ENCODE results near the gene RAPGEF6.

RAPGEF6 gene

DNA sequence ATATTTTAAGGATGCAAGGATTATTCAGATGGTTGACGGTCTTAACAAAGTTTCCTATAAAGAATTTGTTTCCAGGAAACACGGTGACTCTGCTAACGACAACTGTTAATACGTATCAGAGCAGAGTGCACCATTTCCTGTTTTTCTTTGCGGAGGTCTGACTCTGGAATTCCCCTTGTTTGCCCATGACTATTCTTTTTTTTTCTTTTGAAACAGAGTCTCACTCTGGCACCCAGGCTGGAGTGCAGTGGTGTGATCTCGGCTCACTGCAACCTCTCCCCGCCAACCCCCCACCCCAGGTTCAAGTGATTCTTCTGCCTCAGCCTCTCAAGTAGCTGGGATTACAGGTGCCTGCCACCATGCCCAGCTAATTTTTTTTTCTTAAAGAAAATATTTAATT is 255.3 kb downstream of the RAPGEF6 start (continued):
- TF ChIP-seq RBAK (tag by site-specific recombination; IDR thresholded peaks at IDR 0.05) (no peak), SP2 (tag by site-specific recombination; IDR thresholded peaks at IDR 0.05) (no peak), ZNF692 (tag by site-specific recombination; IDR thresholded peaks at IDR 0.05) (no peak)

DNA sequence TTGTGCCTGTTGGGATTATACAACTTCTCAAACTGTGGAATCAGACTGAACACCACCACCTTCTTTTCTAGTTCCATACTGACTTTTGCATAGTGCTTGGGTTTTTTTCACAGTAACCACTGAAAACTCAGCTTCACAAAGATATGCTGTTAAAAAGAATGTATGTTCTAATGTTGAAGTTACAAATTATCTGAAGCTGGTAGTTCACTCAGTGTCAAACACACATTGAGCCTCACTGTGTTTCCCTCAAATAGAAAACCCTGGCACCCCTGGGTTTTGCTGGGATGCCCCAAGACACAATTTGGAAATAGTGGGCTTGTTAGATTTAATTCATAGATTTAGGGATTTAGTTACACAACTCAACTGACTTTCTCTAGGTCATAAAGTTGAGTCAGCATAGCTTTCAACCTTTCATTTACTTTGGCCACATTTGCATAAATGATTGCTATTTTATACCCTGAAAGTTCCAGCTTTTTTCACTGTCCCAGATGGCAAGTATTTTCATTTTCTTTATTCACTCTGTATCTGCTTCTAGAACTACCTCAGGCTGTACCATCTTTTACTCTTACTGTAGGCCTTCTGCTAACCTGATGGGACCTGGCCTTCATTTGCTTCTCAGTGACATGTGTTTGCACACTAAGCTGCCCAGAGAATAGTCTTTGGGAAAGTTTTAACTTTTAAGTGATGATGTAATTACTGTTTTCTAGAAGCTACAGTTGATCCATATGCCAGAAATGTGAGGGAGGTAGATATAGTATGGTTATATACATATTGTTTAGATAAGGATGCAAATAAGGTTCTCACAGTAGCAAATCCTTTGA is 256.1 kb downstream of the RAPGEF6 start:
- POLR2A ChIA-PET, result no interaction called here
- no peak for TF ChIP-seq ZNF549 (tag by site-specific recombination; IDR thresholded peaks at IDR 0.05)
- peak; percentile 28; the same call in 1 of the 2 replicates for TF ChIP-seq ATF2 (tag by site-specific recombination; IDR thresholded peaks at IDR 0.05; ENCODE audit: low read depth)
- TF ChIP-seq, protein P1, sequence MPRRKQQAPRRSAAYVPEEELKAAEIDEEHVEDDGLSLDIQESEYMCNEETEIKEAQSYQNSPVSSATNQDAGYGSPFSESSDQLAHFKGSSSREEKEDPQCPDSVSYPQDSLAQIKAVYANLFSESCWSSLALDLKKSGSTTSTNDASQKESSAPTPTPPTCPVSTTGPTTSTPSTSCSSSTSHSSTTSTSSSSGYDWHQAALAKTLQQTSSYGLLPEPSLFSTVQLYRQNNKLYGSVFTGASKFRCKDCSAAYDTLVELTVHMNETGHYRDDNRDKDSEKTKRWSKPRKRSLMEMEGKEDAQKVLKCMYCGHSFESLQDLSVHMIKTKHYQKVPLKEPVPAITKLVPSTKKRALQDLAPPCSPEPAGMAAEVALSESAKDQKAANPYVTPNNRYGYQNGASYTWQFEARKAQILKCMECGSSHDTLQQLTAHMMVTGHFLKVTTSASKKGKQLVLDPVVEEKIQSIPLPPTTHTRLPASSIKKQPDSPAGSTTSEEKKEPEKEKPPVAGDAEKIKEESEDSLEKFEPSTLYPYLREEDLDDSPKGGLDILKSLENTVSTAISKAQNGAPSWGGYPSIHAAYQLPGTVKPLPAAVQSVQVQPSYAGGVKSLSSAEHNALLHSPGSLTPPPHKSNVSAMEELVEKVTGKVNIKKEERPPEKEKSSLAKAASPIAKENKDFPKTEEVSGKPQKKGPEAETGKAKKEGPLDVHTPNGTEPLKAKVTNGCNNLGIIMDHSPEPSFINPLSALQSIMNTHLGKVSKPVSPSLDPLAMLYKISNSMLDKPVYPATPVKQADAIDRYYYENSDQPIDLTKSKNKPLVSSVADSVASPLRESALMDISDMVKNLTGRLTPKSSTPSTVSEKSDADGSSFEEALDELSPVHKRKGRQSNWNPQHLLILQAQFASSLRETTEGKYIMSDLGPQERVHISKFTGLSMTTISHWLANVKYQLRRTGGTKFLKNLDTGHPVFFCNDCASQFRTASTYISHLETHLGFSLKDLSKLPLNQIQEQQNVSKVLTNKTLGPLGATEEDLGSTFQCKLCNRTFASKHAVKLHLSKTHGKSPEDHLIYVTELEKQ (tag by site-specific recombination; IDR thresholded peaks at IDR 0.05; ENCODE audit: borderline replicate concordance), result no peak
- CTCF ChIA-PET, result interaction anchor here (0.6 kb wide), 1 partner anchor 1274 kb away, joined by 3 read pairs; no protein-coding TSS in a partner anchor
- no peak overlapping the region for H3K27ac ChIP-seq (ENCODE audit: extremely low read depth, low read depth, low read length)
- peaks cover 3% of the 10 kb centered on the region; the same call in 1 of the 2 replicates for H3K4me1 ChIP-seq (ENCODE audit: control insufficient read depth, insufficient read depth, low read length)
- H3K4me3 ChIP-seq (ENCODE audit: low read depth, low read length), result no peak overlapping the region
- H3K9me3 ChIP-seq (ENCODE audit: control insufficient read depth, insufficient read depth, low read depth, low read length), result no peaks in the 10 kb centered on the region
- H3K36me3 ChIP-seq (ENCODE audit: control insufficient read depth in 2 of 2, insufficient read depth in 1 of 2, low read length in 2 of 2), result no peaks in the 10 kb centered on the region

DNA sequence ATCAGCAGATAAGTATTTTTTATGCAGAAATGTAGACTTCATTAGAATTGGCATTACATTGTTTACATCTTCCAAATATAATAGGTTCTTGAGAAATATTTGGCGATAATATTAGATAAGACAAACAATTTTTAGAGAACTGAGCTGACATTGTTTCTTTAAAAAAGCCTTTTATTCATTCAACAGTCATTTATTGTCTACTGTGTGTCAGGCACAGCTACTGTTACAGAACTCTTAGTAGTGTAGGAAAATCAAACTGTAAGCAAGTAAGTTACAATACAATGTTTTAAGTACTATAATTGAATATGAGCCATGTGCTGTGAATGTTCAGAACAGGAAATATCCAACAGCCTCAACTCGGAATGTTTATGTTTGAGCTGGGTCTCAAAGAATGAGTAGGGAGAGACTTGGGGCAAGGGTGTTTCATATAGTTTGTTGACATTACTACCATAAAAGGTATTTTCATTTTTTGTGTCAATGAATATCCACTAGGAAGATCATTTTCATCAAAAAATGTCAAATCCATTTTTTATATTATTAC is 257.2 kb downstream of the RAPGEF6 start:
- ChIA-PET POLR2A (no interaction called here), CTCF (no interaction called here)
- Histone ChIP-seq H3K4me1 (ENCODE audit: control insufficient read depth, insufficient read depth, low read length) (peaks cover 3% of the 10 kb centered on the region; the same call in 1 of the 2 replicates), H3K4me3 (ENCODE audit: low read depth, low read length) (no peak overlapping the region), H3K27ac (ENCODE audit: extremely low read depth, low read depth, low read length) (no peak overlapping the region), H3K36me3 (ENCODE audit: control insufficient read depth in 2 of 2, insufficient read depth in 1 of 2, low read length in 2 of 2) (no peaks in the 10 kb centered on the region), H3K9me3 (ENCODE audit: control insufficient read depth, insufficient read depth, low read depth, low read length) (no peaks in the 10 kb centered on the region)
- no peak for TF ChIP-seq ZNF677 (tag by site-specific recombination; IDR thresholded peaks at IDR 0.05)
- no peak for TF ChIP-seq ZNF146 (tag by site-specific recombination; IDR thresholded peaks at IDR 0.05)
- no peak for TF ChIP-seq ZNF837 (tag by site-specific recombination; IDR thresholded peaks at IDR 0.05)
- no peak for TF ChIP-seq ZNF426 (tag by site-specific recombination; IDR thresholded peaks at IDR 0.05)
- no peak for TF ChIP-seq ZNF335 (tag by site-specific recombination; conservative IDR thresholded peaks at IDR 0.05)
- TF ChIP-seq ZXDB (tag by site-specific recombination; IDR thresholded peaks at IDR 0.05), result no peak
- TF ChIP-seq PRDM10 (tag by site-specific recombination; IDR thresholded peaks at IDR 0.05), result no peak
- TF ChIP-seq ZNF571 (tag by site-specific recombination; IDR thresholded peaks at IDR 0.05), result no peak
- no peak for TF ChIP-seq PATZ1 (tag by site-specific recombination; IDR thresholded peaks at IDR 0.05)

Data from HEK293 (cell line).